NOMO-1 treated with DMSO at 0.1 percent for 48 hours (cell line): ENCODE results near the gene HERC4.

Experiments used
- DNase-seq: peaks from one replicate; lab custom pipeline; 2025; ENCODE audit not compliant: unreplicated experiment; lab: John Stamatoyannopoulos, UW

Gene HERC4

GRCh38 chr10:68074775-68075549 lies at the start of gene HERC4:
Gene HERC4, minus strand, starts transcription at chr10:68075283. Its CDS starts 2,175 bp downstream, at chr10:68073108.
- peak; percentile 89 for DNase-seq

GRCh38 chr10:68124718-68125117 lies 49.6 kb upstream of the HERC4 start:
- DNase-seq = no peak

- no peak for DNase-seq
Observed at GRCh38 chr10:68121852-68122251, 46.8 kb upstream of the HERC4 start.

GRCh38 chr10:68121020-68121743 lies 46.1 kb upstream of the HERC4 start:
- no peak for DNase-seq

- DNase-seq = no peak
Observed at GRCh38 chr10:68118657-68119056, 43.6 kb upstream of the HERC4 start.

GRCh38 chr10:68112837-68113236 lies 37.8 kb upstream of the HERC4 start:
- no peak for DNase-seq

- no peak for DNase-seq
Observed at GRCh38 chr10:68111584-68111983, 36.5 kb upstream of the HERC4 start.

- no peak for DNase-seq
Observed at GRCh38 chr10:68110027-68110426, 34.9 kb upstream of the HERC4 start.

- no peak for DNase-seq
Observed at GRCh38 chr10:68109331-68109730, 34.2 kb upstream of the HERC4 start, which contains the start of gene MYPN. Gene MYPN, plus strand, starts transcription at chr10:68109488. Its CDS starts 11,951 bp downstream, at chr10:68121439.

GRCh38 chr10:68108653-68109052 lies 33.6 kb upstream of the HERC4 start:
- no peak for DNase-seq

GRCh38 chr10:68108051-68108450 lies 33.0 kb upstream of the HERC4 start:
- no peak for DNase-seq

- DNase-seq = no peak
Observed at GRCh38 chr10:68107651-68108050, 32.6 kb upstream of the HERC4 start.

- DNase-seq = no peak
Observed at GRCh38 chr10:68106656-68107055, 31.6 kb upstream of the HERC4 start.

- no peak for DNase-seq
Observed at GRCh38 chr10:68105820-68106219, 30.7 kb upstream of the HERC4 start.

- DNase-seq = no peak
Observed at GRCh38 chr10:68103901-68104300, 28.8 kb upstream of the HERC4 start.

- DNase-seq = no peak
Observed at GRCh38 chr10:68103261-68103878, 28.3 kb upstream of the HERC4 start.

- DNase-seq = no peak
Observed at GRCh38 chr10:68101066-68101465, 26.0 kb upstream of the HERC4 start.

- DNase-seq = no peak
Observed at GRCh38 chr10:68099736-68100135, 24.7 kb upstream of the HERC4 start.

GRCh38 chr10:68096913-68097516 lies 21.9 kb upstream of the HERC4 start:
- no peak for DNase-seq

GRCh38 chr10:68095153-68095552 lies 20.1 kb upstream of the HERC4 start:
- DNase-seq = no peak

- DNase-seq = no peak
Observed at GRCh38 chr10:68092512-68092911, 17.4 kb upstream of the HERC4 start.
